WTC11 (cell line): ENCODE data around the gene SCNM1.

ENCODE experiments used
- ATF1 ChIP-seq: sonication (generic); formaldehyde crosslinking; IDR thresholded peaks from 2 replicates; pipeline ENCODE4 v1.8.1; 2023; ENCODE audit warnings: mild to moderate bottlenecking, moderate library complexity, missing genetic modification reagents
- GTF2I ChIP-seq: fragments of 250-450 bp; sonication (Bioruptor Pico); conservative IDR thresholded peaks from 2 replicates; pipeline ENCODE4 v1.4.0; 2021; ENCODE audit warnings: mild to moderate bottlenecking
- JAZF1 ChIP-seq: fragments of 250-450 bp; sonication (Bioruptor Pico); IDR thresholded peaks from 2 replicates; pipeline ENCODE4 v1.9.0; 2021; ENCODE audit warnings: moderate library complexity, mild to moderate bottlenecking, inconsistent platforms
- RELA ChIP-seq: sonication (generic); formaldehyde crosslinking; IDR thresholded peaks from 2 replicates; pipeline ENCODE4 v1.8.1; 2022; ENCODE audit warnings: missing genetic modification reagents, mild to moderate bottlenecking, borderline replicate concordance
- SMAD4 ChIP-seq: sonication (generic); formaldehyde crosslinking; IDR thresholded peaks from 2 replicates; pipeline ENCODE4 v1.8.0; 2022; ENCODE audit warnings: mild to moderate bottlenecking, missing genetic modification reagents
- SP1 ChIP-seq: sonication (generic); formaldehyde crosslinking; conservative IDR thresholded peaks from 2 replicates; pipeline ENCODE4 v1.8.1; 2022; ENCODE audit warnings: missing genetic modification reagents
- ZBTB21 ChIP-seq: sonication (generic); formaldehyde crosslinking; IDR thresholded peaks from 2 replicates; pipeline ENCODE4 v1.8.1; 2023; ENCODE audit warnings: mild to moderate bottlenecking, missing genetic modification reagents, borderline replicate concordance
- ZNF121 ChIP-seq: sonication (generic); formaldehyde crosslinking; IDR thresholded peaks from 2 replicates; pipeline ENCODE4 v1.8.0; 2023; ENCODE audit warnings: missing genetic modification reagents
- TF ChIP-seq, protein P1 (sequence below): fragments of 200-600 bp; IDR thresholded peaks from 2 replicates; pipeline ENCODE4 v1.8.0; 2022; ENCODE audit warnings: antibody characterized with exemption
- TF ChIP-seq, protein P2 (sequence below): sonication (generic); formaldehyde crosslinking; IDR thresholded peaks from 2 replicates; pipeline ENCODE4 v1.8.1; 2022; ENCODE audit warnings: missing genetic modification reagents, borderline replicate concordance
- TF ChIP-seq, protein P3 (sequence below): sonication (generic); formaldehyde crosslinking; conservative IDR thresholded peaks from 2 replicates; pipeline ENCODE4 v1.8.1; 2022; ENCODE audit warnings: mild to moderate bottlenecking, missing genetic modification reagents
- TF ChIP-seq, protein P4 (sequence below): sonication (generic); formaldehyde crosslinking; IDR thresholded peaks from 2 replicates; pipeline ENCODE4 v1.8.1; 2023; ENCODE audit warnings: mild to moderate bottlenecking, missing genetic modification reagents

DNA sequence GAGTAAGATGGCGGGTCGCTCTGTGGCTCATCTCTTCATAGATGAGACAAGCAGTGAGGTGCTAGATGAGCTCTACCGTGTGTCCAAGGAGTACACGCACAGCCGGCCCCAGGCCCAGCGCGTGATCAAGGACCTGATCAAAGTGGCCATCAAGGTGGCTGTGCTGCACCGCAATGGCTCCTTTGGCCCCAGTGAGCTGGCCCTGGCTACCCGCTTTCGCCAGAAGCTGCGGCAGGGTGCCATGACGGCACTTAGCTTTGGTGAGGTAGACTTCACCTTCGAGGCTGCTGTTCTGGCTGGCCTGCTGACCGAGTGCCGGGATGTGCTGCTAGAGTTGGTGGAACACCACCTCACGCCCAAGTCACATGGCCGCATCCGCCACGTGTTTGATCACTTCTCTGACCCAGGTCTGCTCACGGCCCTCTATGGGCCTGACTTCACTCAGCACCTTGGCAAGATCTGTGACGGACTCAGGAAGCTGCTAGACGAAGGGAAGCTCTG lies 7.1 kb upstream of the SCNM1 start:
- TF ChIP-seq, protein P1, sequence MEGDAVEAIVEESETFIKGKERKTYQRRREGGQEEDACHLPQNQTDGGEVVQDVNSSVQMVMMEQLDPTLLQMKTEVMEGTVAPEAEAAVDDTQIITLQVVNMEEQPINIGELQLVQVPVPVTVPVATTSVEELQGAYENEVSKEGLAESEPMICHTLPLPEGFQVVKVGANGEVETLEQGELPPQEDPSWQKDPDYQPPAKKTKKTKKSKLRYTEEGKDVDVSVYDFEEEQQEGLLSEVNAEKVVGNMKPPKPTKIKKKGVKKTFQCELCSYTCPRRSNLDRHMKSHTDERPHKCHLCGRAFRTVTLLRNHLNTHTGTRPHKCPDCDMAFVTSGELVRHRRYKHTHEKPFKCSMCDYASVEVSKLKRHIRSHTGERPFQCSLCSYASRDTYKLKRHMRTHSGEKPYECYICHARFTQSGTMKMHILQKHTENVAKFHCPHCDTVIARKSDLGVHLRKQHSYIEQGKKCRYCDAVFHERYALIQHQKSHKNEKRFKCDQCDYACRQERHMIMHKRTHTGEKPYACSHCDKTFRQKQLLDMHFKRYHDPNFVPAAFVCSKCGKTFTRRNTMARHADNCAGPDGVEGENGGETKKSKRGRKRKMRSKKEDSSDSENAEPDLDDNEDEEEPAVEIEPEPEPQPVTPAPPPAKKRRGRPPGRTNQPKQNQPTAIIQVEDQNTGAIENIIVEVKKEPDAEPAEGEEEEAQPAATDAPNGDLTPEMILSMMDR = no peak
- TF ChIP-seq SP1 (CRISPR knock-in tag) (no peak), ATF1 (CRISPR knock-in tag) (no peak), ZNF121 (CRISPR knock-in tag) (no peak), SMAD4 (CRISPR knock-in tag) (no peak), GTF2I (no peak), JAZF1 (CRISPR knock-in tag) (no peak), ZBTB21 (CRISPR knock-in tag) (no peak), RELA (CRISPR knock-in tag) (no peak)
- TF ChIP-seq, protein P2, sequence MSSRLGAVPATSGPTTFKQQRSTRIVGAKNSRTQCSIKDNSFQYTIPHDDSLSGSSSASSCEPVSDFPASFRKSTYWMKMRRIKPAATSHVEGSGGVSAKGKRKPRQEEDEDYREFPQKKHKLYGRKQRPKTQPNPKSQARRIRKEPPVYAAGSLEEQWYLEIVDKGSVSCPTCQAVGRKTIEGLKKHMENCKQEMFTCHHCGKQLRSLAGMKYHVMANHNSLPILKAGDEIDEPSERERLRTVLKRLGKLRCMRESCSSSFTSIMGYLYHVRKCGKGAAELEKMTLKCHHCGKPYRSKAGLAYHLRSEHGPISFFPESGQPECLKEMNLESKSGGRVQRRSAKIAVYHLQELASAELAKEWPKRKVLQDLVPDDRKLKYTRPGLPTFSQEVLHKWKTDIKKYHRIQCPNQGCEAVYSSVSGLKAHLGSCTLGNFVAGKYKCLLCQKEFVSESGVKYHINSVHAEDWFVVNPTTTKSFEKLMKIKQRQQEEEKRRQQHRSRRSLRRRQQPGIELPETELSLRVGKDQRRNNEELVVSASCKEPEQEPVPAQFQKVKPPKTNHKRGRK (CRISPR knock-in tag) = no peak
- TF ChIP-seq, protein P3, sequence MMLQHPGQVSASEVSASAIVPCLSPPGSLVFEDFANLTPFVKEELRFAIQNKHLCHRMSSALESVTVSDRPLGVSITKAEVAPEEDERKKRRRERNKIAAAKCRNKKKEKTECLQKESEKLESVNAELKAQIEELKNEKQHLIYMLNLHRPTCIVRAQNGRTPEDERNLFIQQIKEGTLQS (CRISPR knock-in tag) = no peak
- TF ChIP-seq, protein P4, sequence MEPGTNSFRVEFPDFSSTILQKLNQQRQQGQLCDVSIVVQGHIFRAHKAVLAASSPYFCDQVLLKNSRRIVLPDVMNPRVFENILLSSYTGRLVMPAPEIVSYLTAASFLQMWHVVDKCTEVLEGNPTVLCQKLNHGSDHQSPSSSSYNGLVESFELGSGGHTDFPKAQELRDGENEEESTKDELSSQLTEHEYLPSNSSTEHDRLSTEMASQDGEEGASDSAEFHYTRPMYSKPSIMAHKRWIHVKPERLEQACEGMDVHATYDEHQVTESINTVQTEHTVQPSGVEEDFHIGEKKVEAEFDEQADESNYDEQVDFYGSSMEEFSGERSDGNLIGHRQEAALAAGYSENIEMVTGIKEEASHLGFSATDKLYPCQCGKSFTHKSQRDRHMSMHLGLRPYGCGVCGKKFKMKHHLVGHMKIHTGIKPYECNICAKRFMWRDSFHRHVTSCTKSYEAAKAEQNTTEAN (CRISPR knock-in tag) = no peak
